GM18507 (cell line): ENCODE data around the gene PIANP.

Source experiments
- DNase-seq: peaks from one replicate; pipeline ENCODE4 v3.0.0; 2011; ENCODE audit warnings: low read depth; ENCODE audit not compliant: insufficient read length; ENCODE audit errors: extremely low spot score
- FAIRE-seq: peaks from 2 replicates; lab custom pipeline; 2011; peaks lifted over from hg19 to GRCh38; lab: Jason Lieb, UNC

PIANP gene

GRCh38 chr12:6685814-6686213 lies 14.8 kb downstream of the PIANP start:
- DNase-seq (no peak), FAIRE-seq (no peak)

- FAIRE-seq: no peak
Observed at GRCh38 chr12:6684609-6685008, 16.0 kb downstream of the PIANP start.

GRCh38 chr12:6676962-6677361 lies 23.7 kb downstream of the PIANP start:
- DNase-seq (no peak), FAIRE-seq (no peak)

More at GRCh38 chr12:6684609-6685008, 16.0 kb downstream of the PIANP start:
- no peak for DNase-seq

- DNase-seq (no peak), FAIRE-seq (no peak)
Observed at GRCh38 chr12:6672143-6672542, 28.5 kb downstream of the PIANP start.

GRCh38 chr12:6667559-6668210 lies 32.9 kb downstream of the PIANP start:
- no peak for DNase-seq
- FAIRE-seq: no peak

- FAIRE-seq: no peak
Observed at GRCh38 chr12:6666211-6666610, 34.4 kb downstream of the PIANP start.

GRCh38 chr12:6664902-6665301 lies 35.7 kb downstream of the PIANP start:
- FAIRE-seq: no peak
- DNase-seq: no peak

More at GRCh38 chr12:6666211-6666610, 34.4 kb downstream of the PIANP start:
- DNase-seq: no peak

GRCh38 chr12:6662906-6663742 lies 37.5 kb downstream of the PIANP start, which contains the start of gene ING4:
ING4 (minus strand) TSS chr12:6663119; CDS start chr12:6663101, 18 bp downstream.
- peak; percentile 98 for FAIRE-seq
- DNase-seq: peak; percentile 97

- FAIRE-seq: no peak
- no peak for DNase-seq
Observed at GRCh38 chr12:6662602-6662905, 38.1 kb downstream of the PIANP start.

- DNase-seq: no peak
- FAIRE-seq: no peak
Observed at GRCh38 chr12:6653987-6654386, 46.6 kb downstream of the PIANP start.

- FAIRE-seq (no peak), DNase-seq (no peak)
Observed at GRCh38 chr12:6653342-6653741, 47.3 kb downstream of the PIANP start.

- DNase-seq (no peak), FAIRE-seq (no peak)
Observed at GRCh38 chr12:6652391-6652790, 48.2 kb downstream of the PIANP start.

GRCh38 chr12:6650832-6651231 lies 49.8 kb downstream of the PIANP start:
- FAIRE-seq (no peak), DNase-seq (no peak)

- DNase-seq (peak; percentile 66), FAIRE-seq (peak; percentile 70)
Observed at GRCh38 chr12:6647083-6647604, 53.5 kb downstream of the PIANP start, which contains the start of gene ACRBP. ACRBP (minus strand) TSS chr12:6647432; CDS start chr12:6647366, 66 bp downstream.

- DNase-seq (no peak), FAIRE-seq (no peak)
Observed at GRCh38 chr12:6646276-6647082, 54.1 kb downstream of the PIANP start.

- FAIRE-seq (no peak), DNase-seq (no peak)
Observed at GRCh38 chr12:6644903-6645302, 55.7 kb downstream of the PIANP start.

- no peak for DNase-seq
- FAIRE-seq: peak; percentile 82
Observed at GRCh38 chr12:6644257-6644596, 56.4 kb downstream of the PIANP start.
